ENCODE results near the gene PRKD3.
A peak's percentile ranks its signal among the peaks of the same experiment; 100 is the strongest.

PRKD3 gene

DNA sequence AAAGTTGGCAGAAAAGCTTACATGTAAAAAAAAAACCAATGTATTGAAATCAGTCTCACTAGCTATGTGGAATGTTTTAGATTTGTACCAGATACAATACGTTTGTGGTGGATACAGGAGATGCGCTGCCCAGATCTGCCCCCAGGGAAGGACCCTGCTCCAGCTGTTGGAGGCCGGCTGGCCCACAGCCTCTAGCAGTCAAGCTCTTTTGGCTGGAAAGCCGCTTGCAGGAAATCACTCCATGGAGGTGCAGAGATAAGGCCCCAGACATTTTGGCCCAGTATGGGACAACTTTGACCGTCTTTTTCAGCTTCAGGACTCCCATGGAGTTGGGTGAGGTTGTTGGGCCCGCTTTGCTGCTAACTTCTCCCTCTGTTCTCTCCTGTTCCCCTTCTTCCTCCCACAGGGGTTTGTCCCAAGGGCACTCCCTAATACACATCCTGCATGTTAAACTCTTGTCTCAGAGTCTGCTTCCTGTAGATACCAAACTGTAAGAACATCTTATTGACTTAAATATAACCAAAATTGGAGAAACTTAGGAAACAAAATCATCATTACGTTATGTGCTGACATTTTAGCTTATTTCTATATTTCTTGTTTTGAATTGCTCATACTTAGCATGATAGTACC lies 18.1 kb upstream of the PRKD3 start:
- H3K27ac ChIP-seq (ENCODE audit: low read depth, low read length), result no peak overlapping the region
- H3K4me3 ChIP-seq (ENCODE audit: low read length), result no peak overlapping the region
- peaks cover 15% of the 10 kb centered on the region for H3K27me3 ChIP-seq (ENCODE audit: insufficient read depth, low read length)
- no peak overlapping the region for H3K9ac ChIP-seq (ENCODE audit: low read depth, low read length)
- H3K4me1 ChIP-seq (ENCODE audit: insufficient read depth, low read length), result peaks cover 8% of the 10 kb centered on the region
- no peaks in the 10 kb centered on the region for H3K9me3 ChIP-seq (ENCODE audit: insufficient read depth, low read depth, low read length)
- WGBS, result 78% methylated on average over 7 of the region's 7 CpGs
- no peaks in the 10 kb centered on the region for H3K36me3 ChIP-seq (ENCODE audit: insufficient read depth, low read length)

DNA sequence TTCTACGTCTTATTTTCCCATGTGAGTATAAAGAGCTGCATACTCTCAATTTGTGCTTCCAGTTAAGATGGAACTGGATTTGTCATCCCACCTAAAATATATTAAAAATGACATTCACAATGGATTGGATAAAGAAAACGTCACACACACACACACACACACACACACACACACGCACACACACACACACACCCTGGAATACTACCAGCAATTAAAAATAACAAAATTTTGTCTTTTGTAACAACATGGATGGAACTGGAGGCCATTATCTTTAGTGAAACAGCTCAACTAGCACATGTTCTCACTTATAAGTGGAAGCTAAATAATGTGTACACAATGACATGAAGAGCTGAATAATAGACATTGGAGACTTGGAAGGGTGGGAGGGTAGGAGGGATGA lies 16.0 kb upstream of the PRKD3 start:
- Histone ChIP-seq H3K9ac (ENCODE audit: low read depth, low read length) (no peak overlapping the region), H3K4me3 (ENCODE audit: low read length) (no peak overlapping the region), H3K4me1 (ENCODE audit: insufficient read depth, low read length) (peaks cover 8% of the 10 kb centered on the region), H3K36me3 (ENCODE audit: insufficient read depth, low read length) (no peaks in the 10 kb centered on the region), H3K27ac (ENCODE audit: low read depth, low read length) (no peak overlapping the region), H3K9me3 (ENCODE audit: insufficient read depth, low read depth, low read length) (no peaks in the 10 kb centered on the region), H3K27me3 (ENCODE audit: insufficient read depth, low read length) (peaks cover 15% of the 10 kb centered on the region)
- 76% methylated on average over 3 of the region's 3 CpGs for WGBS

DNA sequence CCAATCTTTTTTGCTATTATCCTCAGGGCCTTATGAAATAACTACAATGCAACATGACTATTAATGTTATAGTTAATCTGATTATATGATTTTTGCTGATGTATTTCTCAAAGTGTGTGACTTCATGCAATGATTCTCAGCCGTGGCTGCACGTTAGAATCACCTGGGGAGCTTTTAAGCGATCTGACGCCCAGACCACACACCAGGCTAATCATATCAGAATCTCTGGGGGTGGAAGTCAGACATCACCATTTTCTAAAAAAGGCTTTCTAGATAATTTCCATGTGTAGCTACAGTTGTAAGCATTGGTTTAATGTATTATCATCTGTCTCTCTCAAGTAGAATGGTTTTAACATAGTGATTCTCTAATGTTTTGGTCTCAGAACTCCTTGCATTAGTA lies 14.3 kb upstream of the PRKD3 start:
- Histone ChIP-seq H3K27ac (ENCODE audit: low read depth, low read length) (no peak overlapping the region), H3K4me1 (ENCODE audit: insufficient read depth, low read length) (peaks cover 5% of the 10 kb centered on the region), H3K9ac (ENCODE audit: low read depth, low read length) (no peak overlapping the region), H3K27me3 (ENCODE audit: insufficient read depth, low read length) (0 out of 2 replicates have a peak, but pooled peaks cover under 1% of the 10 kb centered on the region), H3K4me3 (ENCODE audit: low read length) (no peak overlapping the region), H3K9me3 (ENCODE audit: insufficient read depth, low read depth, low read length) (no peaks in the 10 kb centered on the region), H3K36me3 (ENCODE audit: insufficient read depth, low read length) (no peaks in the 10 kb centered on the region)
- 92% methylated on average over 4 of the region's 4 CpGs for WGBS

DNA sequence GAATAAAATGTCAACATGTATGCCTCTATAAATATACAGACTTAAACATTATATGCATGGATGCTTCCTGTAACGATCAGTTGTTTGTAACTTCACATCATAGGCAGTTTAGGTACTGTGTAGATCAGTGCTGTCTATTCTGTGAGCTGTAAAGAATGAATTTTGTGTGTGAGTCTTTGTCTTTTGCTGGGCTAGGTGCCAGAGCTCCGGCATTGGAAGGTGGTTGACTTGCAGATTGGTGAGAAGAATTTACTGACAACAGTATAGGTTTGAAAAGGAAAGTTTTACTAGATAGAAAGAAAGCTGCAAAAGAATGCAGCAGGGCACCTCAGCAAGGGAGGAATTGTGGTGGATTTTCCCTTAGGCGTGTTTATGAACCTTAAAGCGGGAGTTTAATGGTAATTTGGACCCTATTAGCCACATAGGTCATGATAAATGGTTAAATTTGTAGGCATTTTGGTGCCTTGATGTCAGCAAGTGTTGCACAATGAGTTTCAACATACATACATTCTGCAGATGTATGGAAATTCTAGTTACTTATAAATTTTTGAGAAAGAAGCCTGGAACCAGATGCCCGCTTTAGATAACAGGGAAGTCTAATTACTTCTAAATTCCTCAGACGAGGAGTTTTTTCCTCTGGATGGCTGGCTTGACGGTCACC lies 13.1 kb upstream of the PRKD3 start:
- H3K36me3 ChIP-seq (ENCODE audit: insufficient read depth, low read length), result no peaks in the 10 kb centered on the region
- WGBS, result 92% methylated on average over 7 of the region's 7 CpGs
- H3K27me3 ChIP-seq (ENCODE audit: insufficient read depth, low read length), result no peaks in the 10 kb centered on the region
- no peaks in the 10 kb centered on the region; the same call in 1 of the 2 replicates for H3K4me1 ChIP-seq (ENCODE audit: insufficient read depth, low read length)
- no peaks in the 10 kb centered on the region for H3K9me3 ChIP-seq (ENCODE audit: insufficient read depth, low read depth, low read length)
- no peak overlapping the region for H3K27ac ChIP-seq (ENCODE audit: low read depth, low read length)
- H3K4me3 ChIP-seq (ENCODE audit: low read length), result no peak overlapping the region
- H3K9ac ChIP-seq (ENCODE audit: low read depth, low read length), result no peak overlapping the region

DNA sequence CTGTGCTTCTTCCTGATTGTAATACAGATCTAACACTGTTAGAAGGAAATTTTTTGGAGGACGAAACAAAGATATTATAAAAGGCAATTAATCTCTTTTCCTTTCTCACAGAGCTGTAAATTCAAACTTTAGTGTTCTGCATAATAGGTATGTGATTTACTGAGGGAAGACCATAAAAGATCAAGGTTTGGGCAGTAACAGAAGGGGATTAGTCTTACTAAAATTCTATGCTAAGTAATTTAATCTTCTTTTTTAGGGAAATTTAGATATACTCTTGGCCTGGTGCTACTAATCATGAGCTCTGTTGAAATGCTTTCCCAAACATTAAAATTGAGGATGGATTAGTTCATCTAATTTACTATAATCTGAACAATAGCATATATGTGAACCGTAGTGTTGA lies 11.0 kb upstream of the PRKD3 start:
- no peak overlapping the region for H3K4me3 ChIP-seq (ENCODE audit: low read length)
- H3K27ac ChIP-seq (ENCODE audit: low read depth, low read length), result no peak overlapping the region
- H3K4me1 ChIP-seq (ENCODE audit: insufficient read depth, low read length), result no peaks in the 10 kb centered on the region
- no peaks in the 10 kb centered on the region for H3K9me3 ChIP-seq (ENCODE audit: insufficient read depth, low read depth, low read length)
- WGBS, result no CpG with 5 or more reads among the region's 2 CpGs
- no peak overlapping the region for H3K9ac ChIP-seq (ENCODE audit: low read depth, low read length)
- H3K27me3 ChIP-seq (ENCODE audit: insufficient read depth, low read length), result no peaks in the 10 kb centered on the region
- H3K36me3 ChIP-seq (ENCODE audit: insufficient read depth, low read length), result no peaks in the 10 kb centered on the region

DNA sequence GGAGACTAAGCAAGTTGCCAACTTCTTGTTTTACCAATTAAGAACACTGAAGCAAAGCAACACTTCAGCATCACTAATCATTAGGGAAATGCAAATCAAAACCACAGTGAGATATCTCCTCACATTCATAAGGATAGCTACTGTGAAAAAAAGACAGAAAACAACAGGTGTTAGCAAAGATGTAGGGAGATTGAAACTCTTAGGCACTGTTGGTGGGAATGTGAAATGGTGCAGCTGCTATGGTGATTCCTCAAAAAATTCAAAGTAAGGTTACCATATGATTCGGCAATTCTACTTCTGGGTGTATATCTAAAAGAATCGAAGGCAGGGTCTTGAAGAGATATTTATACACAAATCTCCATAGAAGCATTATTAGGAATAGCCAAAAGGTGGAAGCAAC lies 8.6 kb upstream of the PRKD3 start:
- no peaks in the 10 kb centered on the region for H3K36me3 ChIP-seq (ENCODE audit: insufficient read depth, low read length)
- H3K4me3 ChIP-seq (ENCODE audit: low read length), result no peak overlapping the region
- H3K9me3 ChIP-seq (ENCODE audit: insufficient read depth, low read depth, low read length), result no peaks in the 10 kb centered on the region
- H3K9ac ChIP-seq (ENCODE audit: low read depth, low read length), result no peak overlapping the region
- no peak overlapping the region for H3K27ac ChIP-seq (ENCODE audit: low read depth, low read length)
- no peaks in the 10 kb centered on the region for H3K4me1 ChIP-seq (ENCODE audit: insufficient read depth, low read length)
- no peaks in the 10 kb centered on the region for H3K27me3 ChIP-seq (ENCODE audit: insufficient read depth, low read length)
- WGBS, result 100% methylated on average over 1 of the region's 2 CpGs

DNA sequence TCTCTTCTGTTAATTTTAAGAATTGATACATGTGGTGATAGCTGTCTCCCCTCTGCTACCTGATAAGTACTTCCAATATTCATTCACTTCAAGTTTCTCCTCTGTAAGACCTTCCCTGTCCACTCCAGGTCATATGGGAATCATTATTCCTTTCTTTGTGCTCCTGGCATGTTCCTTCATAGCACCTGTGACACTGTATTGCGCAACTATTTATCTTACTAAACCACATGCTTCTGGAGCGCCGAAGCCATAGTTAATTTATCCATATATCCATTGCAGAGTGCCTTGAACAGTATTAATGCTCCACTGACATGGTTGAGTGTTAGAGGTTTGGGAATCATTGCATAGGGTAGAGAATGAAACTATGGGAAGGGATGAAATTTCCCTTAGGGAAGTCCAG lies 7.9 kb upstream of the PRKD3 start:
- Histone ChIP-seq H3K36me3 (ENCODE audit: insufficient read depth, low read length) (no peaks in the 10 kb centered on the region), H3K27ac (ENCODE audit: low read depth, low read length) (no peak overlapping the region), H3K9ac (ENCODE audit: low read depth, low read length) (no peak overlapping the region), H3K9me3 (ENCODE audit: insufficient read depth, low read depth, low read length) (no peaks in the 10 kb centered on the region), H3K4me1 (ENCODE audit: insufficient read depth, low read length) (no peaks in the 10 kb centered on the region), H3K4me3 (ENCODE audit: low read length) (no peak overlapping the region), H3K27me3 (ENCODE audit: insufficient read depth, low read length) (0 out of 2 replicates have a peak, but pooled peaks cover under 1% of the 10 kb centered on the region)
- WGBS, result 97% methylated on average over 3 of the region's 3 CpGs

DNA sequence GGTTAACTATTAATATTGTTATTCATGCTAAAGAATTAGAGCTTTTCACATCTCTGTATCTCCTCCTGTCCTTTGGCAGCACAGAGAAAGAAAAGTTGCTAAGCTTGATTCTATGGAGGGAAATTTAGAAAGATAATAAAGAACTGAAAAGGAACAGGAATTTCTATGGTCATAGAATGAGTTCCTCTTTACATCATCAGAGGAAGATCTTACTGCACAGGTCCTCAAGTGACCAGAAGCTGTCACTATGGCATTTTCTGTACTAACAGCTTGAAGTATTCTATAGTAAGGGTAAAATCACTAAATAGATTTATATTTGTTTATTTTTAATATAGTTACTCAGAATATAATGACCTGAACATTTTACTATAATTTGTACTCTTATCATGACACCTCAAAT lies 6.0 kb upstream of the PRKD3 start:
- Histone ChIP-seq H3K4me1 (ENCODE audit: insufficient read depth, low read length) (no peaks in the 10 kb centered on the region), H3K36me3 (ENCODE audit: insufficient read depth, low read length) (no peaks in the 10 kb centered on the region), H3K27me3 (ENCODE audit: insufficient read depth, low read length) (peaks cover 19% of the 10 kb centered on the region), H3K4me3 (ENCODE audit: low read length) (no peak overlapping the region), H3K27ac (ENCODE audit: low read depth, low read length) (no peak overlapping the region), H3K9me3 (ENCODE audit: insufficient read depth, low read depth, low read length) (no peaks in the 10 kb centered on the region), H3K9ac (ENCODE audit: low read depth, low read length) (no peak overlapping the region)

DNA sequence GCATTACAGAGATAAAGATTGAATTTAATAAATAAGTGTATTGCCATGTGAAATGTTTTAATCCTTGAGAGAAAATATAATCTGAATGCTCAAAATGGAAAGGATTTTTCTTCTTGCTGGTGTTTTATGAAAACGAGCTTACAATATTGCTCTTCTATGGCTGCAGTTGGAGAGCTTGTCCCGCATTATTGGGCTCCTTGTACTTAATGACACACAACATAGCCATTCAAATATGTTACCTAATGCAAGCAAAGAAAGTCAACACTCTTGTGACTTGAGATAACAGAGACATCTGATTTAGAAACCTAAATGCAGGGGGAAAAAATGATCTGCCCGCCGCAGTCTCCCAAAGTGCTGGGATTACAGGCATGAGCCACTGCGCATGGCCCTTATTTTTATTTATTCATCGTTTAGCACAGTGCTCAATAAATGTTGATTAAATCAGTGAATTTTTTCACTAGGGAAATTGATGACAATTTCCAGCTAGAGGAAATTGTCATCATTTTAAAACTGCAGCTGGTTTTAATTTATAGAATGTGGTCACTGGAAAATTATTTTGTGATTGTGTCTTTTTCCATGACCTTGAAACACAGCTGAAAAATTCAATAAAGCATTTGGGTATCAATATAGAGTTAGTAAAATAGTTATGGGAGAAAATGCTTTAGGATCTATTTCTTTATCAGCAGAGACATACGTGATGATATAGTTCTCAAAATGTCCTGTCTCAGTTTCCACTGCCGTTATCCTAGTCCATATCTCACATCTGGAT lies 2.4 kb upstream of the PRKD3 start:
- Histone ChIP-seq H3K27ac (ENCODE audit: low read depth, low read length) (no peak overlapping the region), H3K4me1 (ENCODE audit: insufficient read depth, low read length) (peaks cover 15% of the 10 kb centered on the region), H3K36me3 (ENCODE audit: insufficient read depth, low read length) (peaks cover 6% of the 10 kb centered on the region; the same call in 1 of the 2 replicates), H3K4me3 (ENCODE audit: low read length) (no peak overlapping the region), H3K27me3 (ENCODE audit: insufficient read depth, low read length) (peaks cover 29% of the 10 kb centered on the region), H3K9ac (ENCODE audit: low read depth, low read length) (no peak overlapping the region), H3K9me3 (ENCODE audit: insufficient read depth, low read depth, low read length) (no peaks in the 10 kb centered on the region)
- WGBS, result 88% methylated on average over 8 of the region's 8 CpGs

DNA sequence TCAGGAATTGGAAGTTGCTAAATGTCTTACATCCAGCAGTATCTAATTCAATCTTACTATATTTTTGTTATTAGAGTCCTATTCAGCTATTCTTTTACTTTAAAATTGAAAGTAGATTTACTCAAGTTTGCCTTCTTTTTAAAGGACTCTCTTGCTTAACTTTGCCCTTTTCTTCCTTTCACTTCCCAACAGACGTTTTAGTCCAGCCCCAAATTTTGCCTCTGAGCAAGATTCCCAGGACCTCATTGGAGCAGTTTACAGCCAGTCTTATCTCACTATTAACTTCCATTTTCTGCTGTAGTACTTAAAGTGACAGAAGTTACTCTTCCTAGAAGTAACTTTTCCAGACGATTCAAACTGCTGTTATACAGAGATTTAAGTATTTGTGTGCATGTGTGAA lies 1.7 kb upstream of the PRKD3 start:
- no peaks in the 10 kb centered on the region for H3K9me3 ChIP-seq (ENCODE audit: insufficient read depth, low read depth, low read length)
- H3K4me3 ChIP-seq (ENCODE audit: low read length), result no peak overlapping the region
- H3K27me3 ChIP-seq (ENCODE audit: insufficient read depth, low read length), result peaks cover 29% of the 10 kb centered on the region
- H3K4me1 ChIP-seq (ENCODE audit: insufficient read depth, low read length), result peaks cover 22% of the 10 kb centered on the region
- WGBS, result 35% methylated on average over 1 of the region's 2 CpGs
- peaks cover 7% of the 10 kb centered on the region for H3K36me3 ChIP-seq (ENCODE audit: insufficient read depth, low read length)
- H3K27ac ChIP-seq (ENCODE audit: low read depth, low read length), result no peak overlapping the region
- no peak overlapping the region for H3K9ac ChIP-seq (ENCODE audit: low read depth, low read length)

DNA sequence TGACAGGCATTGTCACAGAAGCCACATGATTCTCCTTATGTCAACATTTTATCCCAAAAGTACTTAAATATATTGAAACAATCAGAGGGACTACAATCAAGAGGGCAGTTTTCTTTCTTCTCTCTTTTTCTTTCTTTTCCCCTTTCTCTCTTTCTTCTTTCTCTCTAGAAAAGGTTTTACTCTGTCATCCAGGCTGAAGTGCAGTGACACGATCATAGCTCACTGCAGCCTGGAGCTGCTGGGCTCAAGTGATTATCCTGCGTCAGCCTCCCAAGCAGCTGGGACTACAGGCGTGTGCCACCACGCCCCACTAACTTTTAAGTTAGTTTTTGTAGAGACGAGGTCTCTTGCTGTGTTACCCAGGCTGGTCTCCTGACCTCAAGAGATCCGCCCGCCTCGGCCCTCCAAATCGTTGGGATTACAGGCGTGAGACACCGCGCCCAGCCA lies 1.0 kb upstream of the PRKD3 start:
- H3K4me3 ChIP-seq (ENCODE audit: low read length), result peak overlapping the region; percentile 88
- peaks cover 23% of the 10 kb centered on the region for H3K4me1 ChIP-seq (ENCODE audit: insufficient read depth, low read length)
- WGBS, result 88% methylated on average over 12 of the region's 12 CpGs
- no peak overlapping the region for H3K9ac ChIP-seq (ENCODE audit: low read depth, low read length)
- peaks cover 14% of the 10 kb centered on the region for H3K36me3 ChIP-seq (ENCODE audit: insufficient read depth, low read length)
- H3K27me3 ChIP-seq (ENCODE audit: insufficient read depth, low read length), result peaks cover 29% of the 10 kb centered on the region
- H3K9me3 ChIP-seq (ENCODE audit: insufficient read depth, low read depth, low read length), result no peaks in the 10 kb centered on the region
- H3K27ac ChIP-seq (ENCODE audit: low read depth, low read length), result no peak overlapping the region
